Heart left ventricle (tissue), 13 donors: ENCODE measurements around the gene TEAD1.

Experiments used
- POLR2A ChIP-seq, 2 donors: fragments of 450-650 bp; IDR thresholded peaks; one replicate each; pipeline ENCODE4 v1.6.1; 2017; ENCODE audit warnings: antibody characterized with exemption in 2 of 2, mild to moderate bottlenecking in 2 of 2, moderate library complexity in 2 of 2
- TF ChIP-seq, protein P1 (sequence below), 12 donors: fragments of 200-600 bp; sonication (generic) in 4 of 12; IDR thresholded peaks; one replicate each; pipeline versions ENCODE4 v1.5.0 to v1.8.0; 2018 to 2022; ENCODE audit warnings: antibody characterized with exemption in 12 of 12, mild to moderate bottlenecking in 5 of 12
- donor health status: ischemic (EF 13 %, LVEDD 7.1; RV severe dilation, severe dysfunction).
- donor health status: DM: no; HTN: yes; CAD: no.
- donor health status: DM: no; HTN: no; CAD: no.
- donor health status: ischemic (EF 25% LVEDD 6.9; RV normal size, moderate dysfunction).
- donor health status: ischemic (EF 25% LVEDD 5.7; RV mildly dilated, moderate dysfunction).
- donor health status: ischemic (EF 35%, LVEDD 5.7; RV mildly dilated, moderate dysfunction).
- donor health status: nonischemic (EF 11% LVEDD 7.7; RV severe dilation, severe dysfunction).
- donor health status: DM: yes; HTN: yes; CAD: no.
- donor health status: PGD.
- donor health status: ischemic (EF 29% LVEDD 5.4; RV normal size, mild dysfunction).
- donor health status: nonischemic (EF 23%, LVEDD 6.1; RV moderate dilation, normal function).

DNA sequence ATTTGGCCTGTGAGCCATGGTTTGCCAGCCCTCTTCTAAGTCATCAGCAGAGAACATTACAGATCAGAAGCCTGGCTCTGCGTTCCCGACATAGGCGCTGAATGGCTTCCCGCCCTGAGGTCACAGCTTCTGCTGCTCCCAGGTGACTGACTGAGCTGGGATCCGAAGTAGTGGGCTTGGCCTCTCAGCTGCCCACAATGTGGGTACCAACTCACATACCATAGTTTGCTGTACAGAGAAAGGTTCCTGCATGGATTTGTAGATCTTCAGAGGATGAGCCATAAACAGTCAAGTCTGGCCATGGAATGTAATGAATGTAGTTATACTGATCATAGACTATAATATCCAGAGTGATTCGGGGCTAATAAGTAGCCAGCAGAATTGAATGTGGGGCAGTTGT lies 42.6 kb downstream of the TEAD1 start:
- TF ChIP-seq POLR2A (IDR thresholded peaks at IDR 0.05) = no peak
- TF ChIP-seq, protein P1, sequence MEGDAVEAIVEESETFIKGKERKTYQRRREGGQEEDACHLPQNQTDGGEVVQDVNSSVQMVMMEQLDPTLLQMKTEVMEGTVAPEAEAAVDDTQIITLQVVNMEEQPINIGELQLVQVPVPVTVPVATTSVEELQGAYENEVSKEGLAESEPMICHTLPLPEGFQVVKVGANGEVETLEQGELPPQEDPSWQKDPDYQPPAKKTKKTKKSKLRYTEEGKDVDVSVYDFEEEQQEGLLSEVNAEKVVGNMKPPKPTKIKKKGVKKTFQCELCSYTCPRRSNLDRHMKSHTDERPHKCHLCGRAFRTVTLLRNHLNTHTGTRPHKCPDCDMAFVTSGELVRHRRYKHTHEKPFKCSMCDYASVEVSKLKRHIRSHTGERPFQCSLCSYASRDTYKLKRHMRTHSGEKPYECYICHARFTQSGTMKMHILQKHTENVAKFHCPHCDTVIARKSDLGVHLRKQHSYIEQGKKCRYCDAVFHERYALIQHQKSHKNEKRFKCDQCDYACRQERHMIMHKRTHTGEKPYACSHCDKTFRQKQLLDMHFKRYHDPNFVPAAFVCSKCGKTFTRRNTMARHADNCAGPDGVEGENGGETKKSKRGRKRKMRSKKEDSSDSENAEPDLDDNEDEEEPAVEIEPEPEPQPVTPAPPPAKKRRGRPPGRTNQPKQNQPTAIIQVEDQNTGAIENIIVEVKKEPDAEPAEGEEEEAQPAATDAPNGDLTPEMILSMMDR (IDR thresholded peaks at IDR 0.05) = no peak
